ENCODE measurements around the gene FBXO42. TPM values are rescaled to one million over a fixed set of nuclear protein-coding genes. Genes with fewer than 3 reads are reported as not detected.

Gene FBXO42
- total RNA-seq, 1 experiment from 2014 or later: 21.9 TPM

DNA sequence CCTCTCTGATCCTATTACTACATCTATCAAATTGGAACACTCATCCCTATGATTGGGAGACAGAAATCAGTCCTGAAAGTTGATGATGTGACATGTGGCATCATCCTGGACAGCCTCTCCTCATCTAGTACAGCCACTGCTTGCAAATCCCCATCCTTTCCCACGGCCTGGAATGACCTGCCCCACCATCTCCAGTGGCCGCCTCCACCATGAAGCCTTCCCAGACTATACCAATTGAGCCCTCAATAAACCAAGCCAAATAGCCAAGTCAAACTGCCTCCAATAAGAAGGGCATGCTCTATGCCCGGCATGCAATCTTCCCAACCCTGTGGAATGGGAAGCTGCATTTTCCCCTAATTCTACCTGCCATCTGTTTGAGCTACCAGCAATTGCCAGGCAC is 139.3 kb downstream of the FBXO42 start:
- Mint-ChIP-seq H3K27me3 (ENCODE audit: insufficient read depth, unreplicated experiment) (no peaks in the 10 kb centered on the region), H3K9me3 (ENCODE audit: unreplicated experiment) (no peaks in the 10 kb centered on the region), H3K36me3 (ENCODE audit: insufficient read depth, unreplicated experiment) (no peaks in the 10 kb centered on the region), H3K4me3 (ENCODE audit: unreplicated experiment) (no peak overlapping the region), H3K4me1 (ENCODE audit: insufficient read depth, unreplicated experiment) (peaks cover 5% of the 10 kb centered on the region), H3K27ac (ENCODE audit: low read depth, unreplicated experiment) (no peak overlapping the region)
- intact Hi-C loops (cut with micrococcal nuclease): no loop called here
- POLR2A ChIA-PET: interaction anchor here (1.0 kb wide), 1 partner anchor 9 kb away, joined by 4 read pairs; no protein-coding TSS in a partner anchor
- no TSS peak for BruUV-seq (replicated peaks)
- CTCF ChIA-PET: interaction anchor here (0.6 kb wide), 1 partner anchor 130 kb away, joined by 3 read pairs; no protein-coding TSS in a partner anchor
- no peak for DNase-seq (ENCODE audit: unreplicated experiment)
- no peak for TF ChIP-seq CTCF (IDR thresholded peaks at IDR 0.05; ENCODE audit: unreplicated experiment)

DNA sequence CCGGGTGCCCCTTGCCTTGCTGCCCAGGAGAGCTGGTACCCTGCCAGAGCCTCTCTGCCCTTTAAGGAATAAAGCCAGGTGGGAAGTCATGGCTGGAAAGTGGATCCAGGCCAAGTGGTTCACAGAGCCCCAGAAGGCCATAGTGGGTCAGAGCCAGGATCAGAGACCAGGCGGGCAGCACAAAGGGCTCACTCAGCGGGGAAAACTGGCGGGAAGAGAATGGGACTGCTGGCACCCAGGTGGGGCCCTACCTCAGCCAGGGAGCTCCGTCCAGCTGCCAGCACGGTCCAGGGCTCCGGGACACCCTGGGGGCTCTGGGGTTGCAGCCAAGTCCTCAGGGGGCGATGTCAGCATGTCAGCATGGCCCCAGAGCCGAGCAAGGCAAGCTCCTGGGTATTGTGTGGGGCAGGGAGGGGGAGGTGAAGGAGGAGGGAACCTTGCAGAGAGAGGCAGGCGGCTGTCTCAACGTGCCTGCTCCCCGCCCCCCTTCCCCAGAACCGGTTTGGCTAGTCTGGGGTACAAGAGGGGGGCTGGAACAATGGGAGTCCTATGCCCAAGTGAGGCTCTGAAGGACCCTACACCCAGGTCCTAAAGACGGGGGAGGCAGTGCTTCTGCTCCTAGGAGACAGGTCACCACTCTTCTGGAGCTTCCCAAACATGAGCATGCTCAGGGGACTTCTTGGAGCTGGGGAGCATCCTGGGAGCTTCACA is 139.9 kb downstream of the FBXO42 start, which contains the start of gene ARHGEF19:
TSS of gene ARHGEF19 (minus strand) at position 402 of the 711 bp plus-strand sequence. CDS start 3,598 bp downstream, outside the sequence.
- no peaks in the 10 kb centered on the region for H3K27me3 Mint-ChIP-seq (ENCODE audit: insufficient read depth, unreplicated experiment)
- CTCF ChIA-PET: interaction anchor here (0.6 to 1.0 kb wide), 2 partner anchors 129 to 130 kb away, joined by 3 to 4 read pairs; no protein-coding TSS in a partner anchor
- no peaks in the 10 kb centered on the region for H3K4me1 Mint-ChIP-seq (ENCODE audit: insufficient read depth, unreplicated experiment)
- no peak for TF ChIP-seq CTCF (IDR thresholded peaks at IDR 0.05; ENCODE audit: unreplicated experiment)
- POLR2A ChIA-PET: interaction anchor here (1.0 kb wide), 1 partner anchor 10 kb away, joined by 4 read pairs; no protein-coding TSS in a partner anchor
- no TSS peak for BruUV-seq (replicated peaks)
- no peak within 1 kb of the TSS for H3K4me3 Mint-ChIP-seq (ENCODE audit: unreplicated experiment)
- H3K9me3 Mint-ChIP-seq (ENCODE audit: unreplicated experiment): no peaks in the 10 kb centered on the region
- intact Hi-C loops (cut with micrococcal nuclease): no loop called here
- H3K27ac Mint-ChIP-seq (ENCODE audit: low read depth, unreplicated experiment): no peak within 1 kb of the TSS
- H3K36me3 Mint-ChIP-seq (ENCODE audit: insufficient read depth, unreplicated experiment): no peaks in the 10 kb centered on the region
- no peak for DNase-seq (ENCODE audit: unreplicated experiment)

DNA sequence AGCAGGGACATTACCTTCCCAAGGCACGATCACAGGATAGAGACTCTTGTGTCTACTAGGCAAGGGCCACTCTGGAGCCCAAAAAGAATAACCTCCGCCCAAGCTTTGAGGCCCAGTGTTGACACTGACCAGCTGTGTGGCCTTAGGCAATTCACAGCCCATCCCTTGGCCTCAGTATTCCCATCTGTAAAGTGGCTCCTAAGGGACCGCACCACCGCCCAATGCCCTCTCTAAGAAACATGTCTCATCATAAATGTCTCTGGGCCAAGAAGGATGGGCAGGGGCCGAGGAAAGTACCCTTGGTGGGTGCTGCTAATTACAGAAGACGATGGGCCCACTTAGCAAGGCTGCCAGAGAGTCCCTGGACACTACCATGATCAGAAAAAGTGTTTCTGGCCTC is 140.5 kb downstream of the FBXO42 start:
- H3K27me3 Mint-ChIP-seq (ENCODE audit: insufficient read depth, unreplicated experiment): no peaks in the 10 kb centered on the region
- no peak overlapping the region for H3K4me3 Mint-ChIP-seq (ENCODE audit: unreplicated experiment)
- no peaks in the 10 kb centered on the region for H3K9me3 Mint-ChIP-seq (ENCODE audit: unreplicated experiment)
- no TSS peak for BruUV-seq (replicated peaks)
- CTCF ChIA-PET: interaction anchor here (0.6 to 1.0 kb wide), 2 partner anchors 33 to 130 kb away, joined by 4 read pairs; no protein-coding TSS in a partner anchor
- H3K36me3 Mint-ChIP-seq (ENCODE audit: insufficient read depth, unreplicated experiment): no peaks in the 10 kb centered on the region
- no peak for DNase-seq (ENCODE audit: unreplicated experiment)
- H3K4me1 Mint-ChIP-seq (ENCODE audit: insufficient read depth, unreplicated experiment): no peaks in the 10 kb centered on the region
- POLR2A ChIA-PET: no interaction called here
- H3K27ac Mint-ChIP-seq (ENCODE audit: low read depth, unreplicated experiment): no peak overlapping the region
- intact Hi-C loops (cut with micrococcal nuclease): no loop called here
- TF ChIP-seq CTCF (IDR thresholded peaks at IDR 0.05; ENCODE audit: unreplicated experiment): no peak

- Mint-ChIP-seq H3K27ac (ENCODE audit: low read depth, unreplicated experiment) (no peak overlapping the region), H3K27me3 (ENCODE audit: insufficient read depth, unreplicated experiment) (no peaks in the 10 kb centered on the region), H3K4me3 (ENCODE audit: unreplicated experiment) (no peak overlapping the region), H3K36me3 (ENCODE audit: insufficient read depth, unreplicated experiment) (peaks cover 4% of the 10 kb centered on the region), H3K9me3 (ENCODE audit: unreplicated experiment) (no peaks in the 10 kb centered on the region), H3K4me1 (ENCODE audit: insufficient read depth, unreplicated experiment) (peaks cover 6% of the 10 kb centered on the region)
- no peak for TF ChIP-seq CTCF (IDR thresholded peaks at IDR 0.05; ENCODE audit: unreplicated experiment)
- intact Hi-C loops (cut with micrococcal nuclease): no loop called here
- POLR2A ChIA-PET: no interaction called here
- no TSS peak for BruUV-seq (replicated peaks)
- no peak for DNase-seq (ENCODE audit: unreplicated experiment)
- CTCF ChIA-PET: no interaction called here
Measured at GRCh38 chr1:16210581-16210980, 141.7 kb downstream of the FBXO42 start.
